ENCODE results near the gene OXLD1.
"Not testable (repeated sequence)": the region's sequence is repeated elsewhere in the genome, so short reads cannot be mapped to it uniquely, and the experiment has no call there.

OXLD1 gene

DNA sequence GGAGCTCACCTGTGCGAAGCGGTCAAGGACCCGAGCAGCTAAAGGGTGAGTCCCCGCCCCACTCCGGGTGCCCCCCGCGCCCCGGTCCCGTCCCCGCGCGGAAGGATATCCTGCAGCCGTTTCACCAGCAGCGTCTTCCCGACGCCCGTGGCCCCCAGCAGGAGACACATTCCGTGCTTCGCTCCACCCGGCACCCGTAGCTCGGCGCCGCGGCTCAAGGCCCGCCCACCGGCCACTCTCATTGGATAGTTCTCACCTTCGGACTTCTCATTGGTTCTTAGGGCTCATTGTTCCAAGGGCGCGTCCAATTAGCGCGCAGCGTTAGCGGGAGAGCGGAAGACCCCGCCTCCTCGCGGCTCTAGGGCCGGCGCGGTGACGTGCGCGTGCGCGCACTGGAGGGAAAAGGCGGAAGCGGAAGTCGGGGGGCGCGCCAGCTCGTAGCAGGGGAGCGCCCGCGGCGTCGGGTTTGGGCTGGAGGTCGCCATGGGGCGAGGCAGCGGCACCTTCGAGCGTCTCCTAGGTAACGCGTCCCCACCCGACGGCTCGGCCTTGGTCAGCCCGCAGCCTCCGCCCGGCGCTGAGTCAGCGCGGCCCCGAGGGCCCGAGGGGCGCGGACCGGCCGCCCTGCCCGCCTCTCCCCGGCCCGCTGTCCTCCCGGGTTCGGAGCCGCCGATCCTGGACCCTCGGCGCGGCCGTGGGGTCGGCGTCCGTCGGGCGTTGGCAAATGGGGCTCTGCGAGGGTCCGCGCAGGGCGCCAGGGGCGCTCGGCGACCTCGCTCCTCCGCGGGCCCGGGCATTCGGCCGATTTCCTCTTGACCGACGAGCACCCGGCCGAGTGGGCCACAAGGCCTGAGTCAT is 17.4 kb upstream of the OXLD1 start, which contains the start of the genes ARL16 and HGS:
Gene ARL16 (minus strand): TSS at position 214 of the 858 bp plus-strand sequence. CDS start 44 bp downstream, at position 170.
Gene HGS (plus strand): TSS at position 428 of the 858 bp plus-strand sequence. CDS start 56 bp downstream, at position 484.
- DNase-seq (ENCODE audit: low read depth), result peak; percentile 96

DNA sequence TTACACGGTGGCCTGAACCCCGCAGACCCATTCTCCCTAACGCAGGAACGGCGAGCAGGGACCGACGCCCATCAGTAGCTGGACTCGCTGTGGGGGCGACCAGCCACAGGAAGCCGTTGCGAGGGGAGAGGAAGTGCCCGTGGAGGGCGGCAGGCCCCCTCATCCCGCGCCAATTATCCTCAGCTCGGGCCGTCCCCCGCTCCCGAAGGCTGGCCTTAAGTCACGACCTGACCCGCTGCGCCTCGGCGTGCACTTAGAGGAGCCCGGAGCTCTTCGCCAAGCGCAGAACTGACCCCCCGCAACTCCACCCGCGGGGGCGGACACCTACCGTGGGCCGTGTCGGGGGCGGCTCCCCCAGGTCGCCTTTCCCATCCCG is 16.8 kb upstream of the OXLD1 start:
- DNase-seq (ENCODE audit: low read depth), result no peak

DNA sequence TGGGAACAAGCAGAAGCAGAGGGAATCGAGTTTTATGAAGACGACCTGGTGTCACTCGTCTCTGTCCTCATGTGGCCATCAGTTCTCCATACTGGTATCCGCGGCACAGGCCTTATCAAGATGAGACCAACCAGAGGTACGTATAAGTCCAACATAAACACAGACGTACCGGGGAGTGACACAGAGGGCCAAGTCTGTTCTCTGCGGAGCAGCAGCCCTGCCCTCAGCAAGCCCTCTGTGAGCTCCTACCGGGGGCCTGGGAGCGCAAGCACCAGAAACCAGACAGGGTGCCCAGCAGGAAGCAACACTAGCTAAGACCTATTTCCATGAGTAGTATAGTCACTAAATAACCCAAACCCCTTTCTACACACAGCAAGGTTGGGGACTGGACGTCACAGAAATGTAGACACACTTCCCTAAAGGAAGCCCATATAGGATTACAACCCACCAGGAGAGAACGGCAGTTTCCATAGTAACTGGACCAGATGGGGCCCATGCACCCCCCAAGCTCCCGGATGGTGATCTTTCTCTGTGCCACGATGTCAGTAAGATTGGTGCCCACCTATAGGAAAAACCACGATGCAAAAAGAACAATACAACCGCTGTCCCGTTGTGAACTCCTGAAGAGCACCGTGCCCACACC is 16.3 kb upstream of the OXLD1 start:
- no peak for DNase-seq (ENCODE audit: low read depth)

DNA sequence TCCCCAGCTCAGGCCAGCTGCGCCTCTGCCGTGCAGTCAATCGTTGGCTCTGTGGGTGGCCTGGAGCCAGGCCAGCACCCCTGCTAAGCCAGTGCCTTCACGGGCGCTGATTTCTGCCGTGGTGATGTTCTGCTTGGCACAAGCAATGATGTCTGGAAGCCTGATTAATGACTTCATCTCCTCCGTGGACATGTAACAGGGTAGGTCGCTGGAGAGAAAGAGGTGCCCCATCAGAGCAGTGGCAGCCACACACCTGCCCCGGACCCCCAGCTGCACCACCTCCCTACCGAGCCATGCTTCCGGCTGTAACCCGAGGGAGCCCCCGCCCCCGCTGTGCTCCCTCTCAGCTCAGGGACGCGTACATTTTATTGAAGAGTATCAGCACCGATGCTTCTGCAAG is 15.3 kb upstream of the OXLD1 start:
- DNase-seq (ENCODE audit: low read depth), result no peak

DNA sequence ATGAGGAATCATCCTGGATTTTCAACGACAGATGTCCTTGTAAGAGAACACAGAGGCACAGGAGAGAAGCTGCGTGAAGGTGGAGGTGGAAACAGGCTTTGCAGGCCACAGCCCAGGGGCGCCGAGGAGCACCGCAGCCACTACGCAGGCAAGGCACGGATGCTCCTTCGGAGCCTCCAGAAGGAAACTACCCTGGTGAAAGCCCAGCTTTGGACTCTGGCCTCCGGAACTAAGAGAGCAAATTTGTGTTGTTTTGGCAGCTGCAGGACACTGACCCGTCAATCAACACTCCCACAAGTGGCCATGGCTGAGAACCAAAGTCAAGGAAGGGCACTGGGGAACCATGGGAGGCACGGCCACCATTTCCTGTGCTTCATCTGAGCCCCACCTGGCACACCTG is 13.7 kb upstream of the OXLD1 start:
- no peak for DNase-seq (ENCODE audit: low read depth)

DNA sequence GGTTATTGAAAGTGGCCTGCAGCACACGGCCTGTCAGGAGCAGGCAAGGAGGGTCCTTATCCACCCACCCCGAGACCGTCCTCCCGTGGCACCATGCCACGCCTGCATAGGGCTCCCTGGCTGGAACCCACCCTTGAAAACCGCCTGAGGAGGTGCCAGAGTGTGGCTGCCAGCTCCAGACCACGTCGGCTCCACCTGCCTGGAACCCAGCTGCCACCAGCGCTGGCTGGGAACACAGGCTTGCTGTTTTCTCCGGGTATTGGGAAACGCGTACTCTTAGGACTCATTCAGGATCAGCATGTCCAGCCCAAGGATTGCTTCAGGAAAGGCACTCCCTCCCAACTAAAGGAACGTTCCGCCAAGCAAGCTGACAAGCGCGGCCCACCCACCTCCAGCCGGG is 10.5 kb upstream of the OXLD1 start:
- no peak for DNase-seq (ENCODE audit: low read depth)

DNA sequence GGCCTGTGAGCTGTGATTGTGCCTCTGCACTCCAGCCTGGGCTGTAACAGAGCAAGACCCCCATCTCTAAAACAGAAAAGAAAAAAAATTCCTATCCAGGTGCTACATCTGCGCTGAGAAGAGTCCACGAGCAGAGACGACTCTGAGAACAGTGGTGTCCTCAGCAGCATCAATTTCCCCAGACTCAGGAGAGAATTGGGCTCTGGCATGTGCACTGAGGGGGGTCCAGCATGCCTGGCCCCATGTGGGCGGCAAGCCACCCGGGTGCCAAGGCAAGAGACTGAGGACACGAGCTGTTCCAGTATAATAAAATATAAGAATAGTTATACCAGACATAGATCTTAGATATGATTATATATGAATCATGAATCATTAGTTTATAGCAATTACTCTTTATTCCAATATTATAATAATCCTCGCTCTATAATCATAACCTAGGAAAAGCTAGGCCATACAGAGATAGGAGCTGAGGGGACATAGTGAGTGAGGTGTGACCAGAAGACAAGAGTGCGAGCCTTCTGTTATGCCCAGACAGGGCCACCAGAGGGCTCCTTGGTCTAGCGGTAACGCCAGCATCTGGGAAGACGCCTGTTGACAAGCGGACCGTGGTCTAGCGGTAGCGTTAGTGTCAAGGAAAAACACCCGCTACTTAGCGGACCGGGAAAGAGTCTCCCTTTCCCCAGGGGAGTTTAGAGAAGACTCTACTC is 9.3 kb upstream of the OXLD1 start:
- DNase-seq (ENCODE audit: low read depth), result not testable (repeated sequence)

DNA sequence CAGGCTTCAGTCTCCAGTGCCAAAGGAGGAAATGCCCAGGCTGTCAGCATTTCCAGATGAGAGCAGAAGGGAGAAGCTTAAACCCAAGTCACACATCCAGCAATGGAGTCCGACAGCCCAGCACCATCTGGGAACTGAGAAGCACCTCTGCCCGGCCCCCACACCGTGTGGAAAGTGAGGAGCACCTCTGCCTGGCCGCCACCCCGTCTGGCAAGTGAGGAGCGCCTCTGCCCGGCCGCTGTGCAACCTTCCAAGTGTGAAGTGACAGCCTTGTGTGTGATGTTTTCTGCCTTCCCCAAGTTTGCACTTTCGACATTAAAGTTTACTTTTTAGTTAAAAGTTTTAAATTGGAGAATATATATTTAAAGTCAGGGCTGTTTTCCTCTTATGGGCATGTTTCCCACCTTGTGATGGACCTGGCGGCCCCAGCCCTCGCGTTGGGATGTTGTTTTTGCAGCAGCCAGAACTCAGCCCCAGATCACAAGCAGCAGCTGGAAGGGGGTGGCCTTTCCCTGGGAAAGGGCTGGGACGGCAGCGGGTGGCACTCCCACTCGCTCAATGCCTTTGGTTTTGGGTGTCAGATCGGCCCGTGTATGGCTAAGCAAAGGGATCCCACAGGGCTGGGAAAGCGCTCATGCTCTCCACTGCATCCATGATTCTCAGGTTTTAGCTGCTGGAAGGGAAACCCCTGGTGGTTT is 7.3 kb upstream of the OXLD1 start:
- DNase-seq (ENCODE audit: low read depth), result no peak

DNA sequence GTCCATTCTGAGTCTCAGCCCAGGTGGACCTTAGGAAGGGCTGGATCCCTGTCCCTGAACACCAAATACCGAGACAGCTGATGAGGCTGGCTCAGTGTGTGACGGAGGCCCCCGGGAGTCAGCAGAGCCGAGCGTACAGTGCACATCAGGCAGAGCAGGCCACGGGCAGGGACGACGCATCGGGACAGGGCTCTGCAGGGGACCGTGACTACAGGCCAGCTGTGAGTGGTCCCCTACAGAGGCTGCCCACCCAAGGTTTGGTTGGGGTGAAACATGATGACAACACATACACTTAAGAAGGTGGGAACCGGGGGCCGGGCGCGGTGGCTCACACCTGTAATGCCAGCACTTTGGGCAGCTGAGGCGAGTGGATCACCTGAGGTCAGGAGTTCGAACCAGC is 6.5 kb upstream of the OXLD1 start:
- no peak for DNase-seq (ENCODE audit: low read depth)

DNA sequence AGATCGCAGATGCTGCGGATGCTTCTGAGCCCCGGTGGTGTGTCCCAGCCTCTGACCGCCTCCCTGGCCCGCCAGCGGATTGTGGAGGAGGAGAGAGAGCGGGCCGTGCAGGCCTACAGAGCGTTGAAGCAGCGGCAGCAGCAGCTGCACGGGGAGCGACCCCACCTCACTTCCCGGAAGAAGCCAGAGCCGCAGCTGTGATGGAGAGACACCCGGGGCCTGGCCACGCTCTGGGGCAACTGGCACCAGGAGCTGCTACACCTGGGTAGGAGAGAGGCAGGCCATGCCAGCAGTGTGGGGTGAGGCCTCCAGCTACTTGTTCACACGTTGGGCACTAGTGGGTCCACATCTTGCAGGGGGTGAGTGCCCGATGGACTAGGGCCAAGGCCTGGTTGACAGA is 6.1 kb upstream of the OXLD1 start:
- DNase-seq (ENCODE audit: low read depth), result no peak

DNA sequence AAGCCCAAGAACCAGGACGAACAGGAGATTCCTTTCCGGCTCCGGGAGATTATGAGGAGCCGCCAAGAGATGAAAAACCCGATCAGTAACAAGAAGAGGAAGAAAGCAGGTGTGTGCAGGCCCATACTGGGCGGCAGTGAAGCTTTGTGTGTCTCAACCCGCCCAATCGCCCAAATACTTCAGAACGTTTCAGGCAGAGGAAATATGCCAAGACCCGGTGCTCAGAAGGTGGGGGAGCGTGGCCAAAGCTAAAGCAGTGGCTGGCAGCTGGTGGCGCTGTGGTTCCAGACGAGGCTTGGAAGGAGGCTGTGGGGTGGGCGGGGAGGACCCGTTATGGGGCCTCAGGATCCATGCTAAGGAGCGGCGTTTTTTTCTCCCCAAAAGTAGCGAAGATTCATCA is 1.3 kb upstream of the OXLD1 start:
- no peak for DNase-seq (ENCODE audit: low read depth)

DNA sequence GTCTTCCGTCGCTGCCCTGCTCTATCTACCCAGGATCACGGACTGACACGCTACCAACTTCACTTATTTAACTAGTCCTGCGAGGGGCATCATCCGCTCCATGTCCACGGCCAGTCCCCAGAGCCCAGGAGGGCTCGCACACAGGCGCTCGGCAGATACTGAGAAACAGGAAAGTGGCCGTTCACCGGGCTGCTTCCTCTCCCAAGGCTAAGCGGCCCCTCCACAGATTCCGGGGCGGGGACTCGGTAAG is 388 bp downstream of the OXLD1 start:
- no peak for DNase-seq (ENCODE audit: low read depth)

DNA sequence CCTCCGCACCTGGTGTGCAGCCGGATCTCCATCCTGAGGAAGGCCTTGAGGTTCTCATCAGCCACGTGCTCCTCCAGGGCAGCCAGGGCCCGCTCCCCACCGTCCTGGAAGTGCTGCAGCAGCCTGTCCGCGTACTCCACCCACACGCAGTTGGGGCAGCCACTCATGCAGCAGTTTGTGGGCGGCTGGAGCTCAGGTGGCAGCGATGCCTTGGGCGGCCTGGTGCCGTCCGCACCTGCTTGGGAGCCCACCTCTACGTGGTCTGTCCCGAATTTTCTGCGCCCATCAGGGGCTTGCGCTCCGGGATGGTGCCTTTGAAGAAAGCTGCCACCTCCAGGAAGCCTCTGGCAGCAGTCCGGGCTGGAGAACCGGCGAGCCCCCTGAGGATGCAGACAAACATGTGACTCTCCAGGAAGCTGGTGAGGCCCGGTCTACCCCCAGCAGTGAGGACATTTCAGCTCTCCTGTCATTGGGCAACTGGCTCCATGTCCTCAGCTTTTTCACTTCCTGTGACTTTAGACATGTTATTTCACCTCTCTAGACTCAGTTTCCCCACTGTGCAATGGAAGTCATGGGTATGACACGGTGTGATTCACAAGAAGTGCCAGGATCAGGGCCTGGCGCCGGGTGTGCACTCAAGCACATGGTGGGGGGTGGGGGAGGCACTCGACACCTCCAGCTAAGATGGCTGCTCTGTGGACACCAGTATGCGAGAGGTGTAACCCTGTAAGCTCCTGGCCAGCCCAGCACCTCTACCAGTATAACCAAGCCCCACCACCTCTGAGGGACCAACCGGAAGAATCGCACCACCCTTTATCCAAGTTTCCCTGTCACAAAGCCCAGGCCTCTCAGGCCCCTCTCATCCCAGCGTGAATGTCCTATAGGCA is 957 bp downstream of the OXLD1 start:
- DNase-seq (ENCODE audit: low read depth), result no peak

DNA sequence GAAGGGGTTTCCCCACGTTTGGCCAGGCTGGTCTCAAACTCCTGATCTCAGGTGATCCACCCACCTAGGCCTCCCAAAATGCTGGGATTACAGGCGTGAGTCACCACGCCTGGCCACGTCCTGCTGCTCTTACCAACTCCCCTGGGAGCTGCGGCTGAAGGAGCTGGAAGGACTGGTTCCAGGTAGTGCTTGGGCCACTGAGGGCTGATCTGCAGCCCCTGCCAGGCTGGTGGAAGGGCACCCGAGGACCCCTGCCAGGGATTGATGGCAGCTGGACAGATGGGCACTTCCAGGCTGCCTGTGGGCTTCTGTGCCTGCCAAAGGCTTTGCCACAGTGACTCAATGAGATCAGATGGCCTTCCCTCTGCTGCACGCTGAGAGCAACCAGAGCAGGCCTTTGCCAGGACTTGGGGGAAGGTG is 2.3 kb downstream of the OXLD1 start:
- DNase-seq (ENCODE audit: low read depth), result no peak

DNA sequence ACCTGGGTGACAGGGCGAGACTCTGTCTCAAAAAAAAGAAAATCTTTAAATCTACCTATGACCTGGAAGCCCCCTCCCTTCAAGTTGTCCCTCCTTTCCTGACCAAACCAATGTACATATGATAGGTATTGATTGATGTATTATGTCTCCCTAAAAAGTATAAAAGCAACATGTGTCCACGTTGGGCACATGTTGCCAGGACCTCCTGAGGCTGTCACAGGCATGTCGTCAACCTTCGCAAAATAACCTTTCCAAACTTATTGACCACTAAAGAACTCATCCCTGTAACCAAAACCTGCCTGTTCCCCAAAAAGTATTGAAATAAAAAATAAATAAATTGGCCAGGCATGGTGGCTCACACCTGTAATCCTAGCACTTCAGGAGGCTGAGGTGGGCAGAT is 4.4 kb downstream of the OXLD1 start:
- no peak for DNase-seq (ENCODE audit: low read depth)

DNA sequence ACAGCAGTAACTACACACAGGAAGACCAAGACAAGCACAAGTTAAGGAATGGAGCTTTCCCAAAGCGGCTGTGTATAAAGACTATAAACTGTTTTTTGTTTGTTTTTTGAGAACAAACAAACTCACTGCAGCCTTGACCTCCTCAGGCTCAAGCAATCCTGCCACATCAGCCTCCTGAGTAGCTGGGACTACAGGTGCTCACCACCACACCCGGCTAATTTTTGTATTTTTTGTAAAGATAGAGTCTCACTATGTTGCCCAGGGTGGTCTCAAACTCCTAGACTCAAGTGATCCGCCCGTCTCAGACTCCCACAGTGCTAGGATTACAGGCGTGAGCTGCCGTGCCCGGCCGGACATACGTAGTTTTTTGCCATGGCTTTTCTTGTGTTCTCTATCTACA is 6.0 kb downstream of the OXLD1 start:
- DNase-seq (ENCODE audit: low read depth), result no peak

DNA sequence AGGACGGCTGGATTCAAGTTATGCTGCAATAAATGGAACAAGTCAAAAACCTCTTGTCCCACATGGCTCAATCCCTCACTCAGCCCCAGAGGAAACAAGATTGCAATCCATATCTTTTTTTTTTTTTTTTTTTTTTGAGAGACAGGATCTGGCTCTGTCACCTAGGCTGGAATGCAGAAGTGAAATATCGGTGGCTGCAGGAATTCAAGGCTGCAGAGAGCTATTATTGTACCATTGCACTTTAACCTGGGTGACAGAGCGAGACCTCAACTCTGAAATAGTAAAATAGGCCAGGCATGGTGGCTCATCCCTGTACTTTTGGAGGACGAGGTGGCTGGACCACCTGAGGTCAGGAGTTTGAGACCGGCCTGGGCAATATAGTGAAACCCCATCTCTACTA is 7.4 kb downstream of the OXLD1 start:
- DNase-seq (ENCODE audit: low read depth), result no peak

DNA sequence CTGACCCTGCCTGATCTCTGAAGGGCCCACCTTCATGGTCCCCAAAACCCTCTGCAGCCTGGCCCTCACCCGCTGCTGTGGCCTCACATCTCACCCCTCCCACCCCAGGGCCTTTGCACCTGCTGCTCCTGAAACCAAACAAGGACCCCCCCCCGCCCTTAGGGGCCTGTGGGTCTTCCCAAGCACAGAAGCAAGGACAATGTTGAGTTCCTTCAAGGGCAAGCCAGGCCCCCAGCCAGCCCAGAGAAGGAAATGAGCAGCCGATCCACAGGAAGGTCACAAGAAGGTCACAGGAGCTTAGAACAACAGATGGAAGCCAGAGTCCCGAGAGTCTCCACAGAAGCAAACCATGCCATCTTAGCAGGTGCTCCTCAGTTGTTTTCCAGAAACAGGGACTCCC is 9.6 kb downstream of the OXLD1 start:
- DNase-seq (ENCODE audit: low read depth), result no peak

DNA sequence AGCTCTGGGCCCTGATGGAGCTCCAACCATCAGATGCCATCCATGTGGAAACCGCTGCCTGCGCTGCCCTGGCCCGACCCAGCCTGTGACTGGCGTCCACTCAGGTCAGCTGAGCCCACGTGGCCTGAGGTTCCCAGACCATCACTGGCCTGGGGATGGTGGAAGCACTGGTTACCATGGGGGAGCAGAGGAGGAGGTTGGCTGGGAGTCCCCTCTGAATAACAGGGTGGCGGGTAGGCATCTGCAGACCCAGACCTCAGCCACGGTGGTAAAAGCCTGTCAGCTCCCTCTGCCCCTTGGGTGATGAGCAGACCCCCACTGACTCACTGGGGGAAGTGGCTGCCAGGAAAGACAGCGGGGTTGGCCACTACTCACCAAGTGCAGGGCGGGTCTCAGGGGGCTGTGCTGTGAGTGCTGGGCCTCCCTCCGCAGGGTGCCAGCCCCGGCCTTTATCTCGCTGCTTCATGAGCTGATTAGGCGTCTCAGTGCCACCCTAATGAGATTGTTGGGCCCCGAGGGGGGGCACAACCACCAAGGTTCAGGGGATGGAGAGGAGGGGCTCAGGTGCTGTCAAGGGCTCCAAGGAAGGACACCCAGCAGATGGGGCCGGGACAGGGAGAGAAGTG is 10.2 kb downstream of the OXLD1 start, which contains the start of gene PDE6G:
Gene PDE6G (minus strand): TSS at position 425 of the 626 bp plus-strand sequence. CDS start 3,237 bp downstream, outside the sequence.
- no peak for DNase-seq (ENCODE audit: low read depth)

DNA sequence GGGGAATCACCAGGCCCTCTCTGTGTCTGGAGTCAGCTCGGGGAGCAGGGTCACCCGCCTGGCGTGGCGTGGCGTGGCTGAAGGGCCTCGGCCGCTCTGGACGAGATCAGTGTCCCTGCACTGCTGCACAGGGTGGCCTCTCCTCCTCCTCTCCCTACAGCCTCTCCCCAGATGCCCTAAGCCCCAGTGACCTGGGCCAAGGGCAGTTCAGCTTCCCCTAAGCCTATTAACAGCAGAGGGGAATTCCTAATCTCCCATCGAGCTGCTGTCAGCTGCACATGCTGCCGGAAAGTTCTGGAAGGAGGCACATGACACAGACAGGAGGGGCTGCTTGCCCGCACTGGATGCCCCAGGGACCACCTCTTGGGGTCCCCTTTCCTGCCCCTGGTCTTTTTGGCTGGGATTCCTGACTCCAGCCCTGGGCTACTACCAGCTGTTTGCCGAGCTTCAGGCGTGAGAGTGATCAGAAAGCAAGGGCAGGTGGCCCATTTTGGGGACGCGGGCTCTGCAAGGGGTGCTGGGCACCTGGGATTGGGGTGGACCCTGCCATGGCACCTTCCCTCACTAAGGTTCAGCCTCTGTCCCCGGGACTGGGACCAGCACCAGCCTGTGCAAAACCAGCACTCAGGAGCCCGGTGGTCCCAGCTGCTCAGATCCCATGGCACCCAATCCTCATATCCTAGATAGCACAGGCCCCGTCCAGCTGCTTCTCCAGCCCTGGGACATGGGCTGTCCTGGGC is 10.9 kb downstream of the OXLD1 start:
- no peak for DNase-seq (ENCODE audit: low read depth)

Data from T follicular helper cell (primary cell).